GM21447 (cell line): Measurements from ENCODE around the gene NUP214.
"Not testable (repeated sequence)": the region's sequence is repeated elsewhere in the genome, so short reads cannot be mapped to it uniquely, and the experiment has no call there.

Experiments
- ATAC-seq: cut with Tn5 transposase; IDR thresholded peaks from one replicate; pipeline ENCODE4 v1.9.1; 2021; ENCODE audit not compliant: unreplicated experiment

Gene NUP214

DNA sequence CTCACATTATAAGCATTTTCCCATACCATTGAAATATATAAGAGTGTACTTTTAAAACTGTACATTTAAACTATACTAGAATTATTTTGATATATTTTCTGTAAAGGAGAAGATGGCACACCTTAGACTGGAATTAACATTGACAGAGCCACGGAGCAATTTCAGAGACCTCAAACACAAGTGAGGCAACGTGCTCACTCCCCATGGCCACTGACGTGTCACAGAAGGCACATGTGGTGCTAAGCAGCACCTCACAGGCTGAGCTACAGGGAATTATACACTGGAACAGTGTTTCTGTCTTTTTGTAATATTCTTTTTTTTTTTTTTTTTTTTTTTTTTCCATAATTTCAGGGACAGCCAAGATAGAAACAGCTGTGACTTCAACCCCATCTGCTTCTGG is 66.5 kb downstream of the NUP214 start:
- no peak for ATAC-seq

DNA sequence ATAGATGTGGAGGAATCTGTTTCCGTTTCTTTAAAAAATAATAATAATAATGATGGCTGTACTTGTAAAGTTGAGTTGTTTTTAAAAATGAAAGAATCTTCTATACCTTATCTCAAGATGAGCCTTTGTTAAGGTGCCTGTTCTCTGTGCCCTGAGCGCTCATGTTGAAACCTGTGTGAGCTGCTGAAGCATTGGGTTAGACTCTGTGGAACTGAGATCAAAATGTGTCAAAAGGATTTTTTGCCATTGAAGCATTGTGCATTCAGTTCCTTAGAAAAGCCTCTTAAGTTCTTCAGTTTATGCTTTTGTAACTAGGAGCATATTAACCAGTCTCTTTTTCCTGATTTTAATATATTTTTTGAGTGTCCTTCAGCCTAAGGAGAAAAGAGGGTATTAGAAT is 67.7 kb downstream of the NUP214 start:
- no peak for ATAC-seq

DNA sequence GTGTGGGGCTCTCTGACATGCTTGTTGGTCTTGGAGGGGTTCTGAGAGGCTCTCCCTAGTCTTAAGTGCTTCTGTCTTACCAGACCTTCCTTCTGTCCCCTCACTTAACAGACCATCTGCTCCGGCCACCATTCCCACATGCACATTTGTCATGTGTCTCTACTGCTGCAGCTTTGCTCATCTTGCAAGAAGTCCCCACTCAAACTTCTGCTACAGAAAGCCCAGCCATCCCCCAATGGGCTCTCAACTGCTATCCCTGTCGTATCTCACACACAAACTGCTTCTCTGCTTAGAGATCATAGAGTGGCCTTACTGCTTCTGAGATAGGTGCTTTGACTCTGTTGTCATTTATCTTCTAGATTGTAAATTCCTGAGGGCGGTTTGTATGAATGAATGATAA is 69.4 kb downstream of the NUP214 start:
- no peak for ATAC-seq

DNA sequence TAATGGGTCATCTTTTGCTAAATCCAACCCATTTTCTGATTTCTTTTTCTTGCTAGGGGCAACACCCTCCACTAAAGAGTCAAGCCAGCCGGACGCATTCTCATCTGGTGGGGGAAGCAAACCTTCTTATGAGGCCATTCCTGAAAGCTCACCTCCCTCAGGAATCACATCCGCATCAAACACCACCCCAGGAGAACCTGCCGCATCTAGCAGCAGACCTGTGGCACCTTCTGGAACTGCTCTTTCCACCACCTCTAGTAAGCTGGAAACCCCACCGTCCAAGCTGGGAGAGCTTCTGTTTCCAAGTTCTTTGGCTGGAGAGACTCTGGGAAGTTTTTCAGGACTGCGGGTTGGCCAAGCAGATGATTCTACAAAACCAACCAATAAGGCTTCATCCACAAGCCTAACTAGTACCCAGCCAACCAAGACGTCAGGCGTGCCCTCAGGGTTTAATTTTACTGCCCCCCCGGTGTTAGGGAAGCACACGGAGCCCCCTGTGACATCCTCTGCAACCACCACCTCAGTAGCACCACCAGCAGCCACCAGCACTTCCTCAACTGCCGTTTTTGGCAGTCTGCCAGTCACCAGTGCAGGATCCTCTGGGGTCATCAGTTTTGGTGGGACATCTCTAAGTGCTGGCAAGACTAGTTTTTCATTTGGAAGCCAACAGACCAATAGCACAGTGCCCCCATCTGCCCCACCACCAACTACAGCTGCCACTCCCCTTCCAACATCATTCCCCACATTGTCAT is 72.0 kb downstream of the NUP214 start:
- no peak for ATAC-seq

DNA sequence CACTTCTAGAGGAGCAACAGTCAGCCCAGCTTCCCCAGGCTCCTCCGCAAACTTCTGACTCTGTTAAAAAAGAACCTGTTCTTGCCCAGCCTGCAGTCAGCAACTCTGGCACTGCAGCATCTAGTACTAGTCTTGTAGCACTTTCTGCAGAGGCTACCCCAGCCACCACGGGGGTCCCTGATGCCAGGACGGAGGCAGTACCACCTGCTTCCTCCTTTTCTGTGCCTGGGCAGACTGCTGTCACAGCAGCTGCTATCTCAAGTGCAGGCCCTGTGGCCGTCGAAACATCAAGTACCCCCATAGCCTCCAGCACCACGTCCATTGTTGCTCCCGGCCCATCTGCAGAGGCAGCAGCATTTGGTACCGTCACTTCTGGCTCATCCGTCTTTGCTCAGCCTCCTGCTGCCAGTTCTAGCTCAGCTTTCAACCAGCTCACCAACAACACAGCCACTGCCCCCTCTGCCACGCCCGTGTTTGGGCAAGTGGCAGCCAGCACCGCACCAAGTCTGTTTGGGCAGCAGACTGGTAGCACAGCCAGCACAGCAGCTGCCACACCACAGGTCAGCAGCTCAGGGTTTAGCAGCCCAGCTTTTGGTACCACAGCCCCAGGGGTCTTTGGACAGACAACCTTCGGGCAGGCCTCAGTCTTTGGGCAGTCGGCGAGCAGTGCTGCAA is 72.8 kb downstream of the NUP214 start:
- ATAC-seq, result no peak

DNA sequence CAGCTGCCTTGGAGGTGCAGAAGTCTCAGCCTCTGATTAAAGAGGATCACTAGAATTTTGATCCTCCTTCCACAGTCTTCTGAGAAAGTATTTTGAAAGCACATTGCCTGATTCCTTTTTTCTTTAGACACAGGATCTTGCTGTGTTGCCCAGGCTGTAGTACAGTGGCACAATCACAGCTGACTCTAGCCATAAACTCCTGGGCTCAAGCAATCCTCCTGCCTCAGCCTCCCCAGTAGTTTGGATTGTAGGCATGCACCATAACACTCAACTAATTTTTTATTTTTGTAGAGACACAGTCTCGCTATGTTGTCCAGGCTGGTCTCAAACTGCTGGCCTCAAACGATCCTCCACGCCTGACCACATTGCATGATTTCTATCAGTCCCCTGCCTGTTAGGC is 76.5 kb downstream of the NUP214 start:
- ATAC-seq, result no peak

DNA sequence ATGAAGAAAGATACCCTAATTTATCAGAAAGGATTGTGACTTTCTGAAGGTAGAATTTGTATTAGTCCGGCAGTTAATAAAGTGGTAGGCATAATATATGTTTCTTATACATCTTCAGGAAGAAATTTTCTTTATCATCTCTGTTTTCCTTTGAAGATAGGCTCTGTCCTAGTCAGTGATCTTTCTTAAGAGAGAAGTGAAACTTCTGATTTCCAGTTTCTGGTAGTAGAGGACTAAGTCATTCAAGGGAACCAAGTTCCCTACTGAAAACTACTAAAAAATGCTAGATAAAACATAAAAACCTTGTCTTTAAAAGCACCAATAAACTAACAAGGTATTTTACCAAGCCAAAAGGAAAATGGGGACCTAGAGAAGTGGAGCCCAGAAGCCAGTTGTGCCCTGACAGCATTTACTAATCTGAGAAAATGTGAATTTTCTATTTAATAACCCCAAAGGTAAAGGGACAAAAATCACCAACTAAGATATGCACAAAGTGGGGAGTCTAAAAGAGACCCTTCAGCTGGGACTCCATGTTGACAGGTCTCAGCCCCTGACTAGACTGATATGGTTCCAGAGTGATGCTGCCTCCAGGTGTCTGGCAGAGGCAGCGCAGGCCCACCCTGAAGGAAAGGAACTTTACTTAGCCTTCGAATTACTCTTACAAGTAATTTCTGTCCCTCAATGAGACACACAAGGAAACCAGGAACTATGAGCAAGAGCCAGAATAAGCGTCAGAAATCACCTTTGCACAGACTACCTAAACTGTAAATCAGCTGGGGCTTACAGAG is 78.2 kb downstream of the NUP214 start:
- ATAC-seq, result no peak

DNA sequence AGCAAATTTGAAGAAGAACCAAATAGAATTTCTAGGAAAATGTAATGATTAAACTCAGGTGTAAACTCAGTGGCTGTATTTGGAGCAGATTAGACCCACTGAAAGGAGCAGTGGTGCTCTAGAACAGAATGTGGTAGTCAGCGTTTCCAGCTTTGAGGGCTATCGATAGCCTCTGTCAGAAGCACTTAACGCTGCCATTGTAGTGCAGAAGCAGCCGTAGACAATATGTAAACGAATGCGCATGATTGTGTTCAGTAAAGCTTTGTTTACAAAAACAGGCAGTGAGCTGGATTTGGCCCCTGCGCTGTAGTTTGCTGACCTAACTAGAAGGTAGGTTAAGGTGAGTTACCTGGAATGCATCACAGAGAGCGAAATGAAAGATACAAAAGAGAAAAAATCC is 78.9 kb downstream of the NUP214 start:
- no peak for ATAC-seq

DNA sequence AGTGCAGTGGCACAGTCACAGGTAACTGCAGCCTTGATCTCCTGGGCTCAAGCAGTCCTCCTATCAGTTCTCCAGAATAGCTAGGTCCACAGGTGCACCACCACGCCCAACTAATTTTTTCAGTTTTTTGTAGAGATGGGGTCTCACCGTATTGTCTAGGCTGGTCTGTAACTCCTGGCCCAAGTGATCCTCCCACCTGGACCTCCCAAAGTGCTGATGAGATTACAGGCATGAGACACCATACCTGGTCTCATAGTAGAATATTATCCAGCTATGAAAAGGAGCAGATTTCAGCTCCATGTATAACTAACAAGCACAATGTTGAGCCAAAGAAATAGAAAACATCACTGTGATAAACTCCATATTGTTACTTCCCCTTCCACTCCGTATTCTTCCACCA is 81.1 kb downstream of the NUP214 start:
- ATAC-seq, result no peak

DNA sequence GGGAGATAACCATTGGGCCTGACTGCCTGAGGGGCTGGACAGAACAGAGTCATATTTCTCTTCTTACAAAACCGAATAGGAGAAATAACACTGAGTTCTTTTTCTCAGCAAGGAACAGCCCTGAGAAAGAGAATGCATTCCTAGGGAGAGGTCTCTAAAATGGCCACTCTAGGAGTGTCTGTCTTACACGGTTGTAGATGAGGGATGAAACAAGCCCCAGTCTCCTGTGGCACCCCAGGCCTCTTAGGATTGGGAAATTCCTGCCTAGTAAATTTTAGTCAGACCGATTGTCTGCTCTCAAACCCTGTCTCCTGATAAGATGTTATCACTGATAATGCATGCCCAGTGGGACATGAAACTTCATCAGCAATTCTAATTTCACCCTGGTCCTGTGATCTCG is 86.5 kb downstream of the NUP214 start:
- not testable (repeated sequence) for ATAC-seq

DNA sequence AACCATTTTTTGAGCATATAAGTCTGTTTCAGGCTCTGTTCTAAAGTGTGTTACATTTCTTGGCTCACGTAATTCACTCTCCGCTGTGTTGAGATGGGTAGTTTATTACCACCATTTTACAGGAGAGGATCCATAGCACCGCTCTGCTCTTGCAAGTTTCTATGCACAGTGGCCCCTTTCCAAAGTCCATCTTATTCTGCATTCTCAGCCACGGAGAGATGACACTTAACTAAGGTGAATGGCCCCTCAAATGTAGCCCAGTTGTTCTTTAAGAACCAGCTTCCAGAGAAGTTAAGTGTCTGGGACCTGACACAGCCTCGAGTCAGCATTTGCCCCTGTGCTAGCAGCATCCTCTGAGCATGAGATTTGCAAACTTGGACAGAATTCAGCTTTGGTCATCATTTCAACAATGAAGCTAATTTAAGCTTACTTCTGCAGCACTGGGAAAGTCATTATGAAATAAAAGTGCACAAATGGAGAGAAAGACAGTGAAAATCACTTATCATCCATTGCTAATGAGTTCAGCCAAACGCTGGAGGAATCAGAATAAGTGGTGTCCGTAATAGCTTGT is 89.0 kb downstream of the NUP214 start:
- ATAC-seq, result no peak

DNA sequence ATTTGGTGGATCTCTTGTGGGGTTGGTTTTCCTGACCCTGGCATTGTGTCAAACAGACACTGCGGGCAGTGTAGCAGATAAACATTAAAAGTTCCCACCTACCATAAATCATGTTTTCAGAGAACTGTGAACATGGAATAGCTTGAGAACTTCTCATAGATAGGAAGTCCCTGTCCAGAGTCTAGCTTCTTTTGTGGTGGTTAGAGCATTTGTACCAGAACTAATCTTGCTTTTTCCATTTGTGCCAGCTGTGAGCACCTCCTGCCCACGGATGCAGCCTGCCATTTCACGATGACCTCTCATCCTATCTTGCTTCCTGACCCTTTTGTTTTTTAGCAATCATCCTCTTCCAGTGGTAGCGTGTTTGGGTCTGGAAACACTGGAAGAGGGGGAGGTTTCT is 89.5 kb downstream of the NUP214 start:
- no peak for ATAC-seq

DNA sequence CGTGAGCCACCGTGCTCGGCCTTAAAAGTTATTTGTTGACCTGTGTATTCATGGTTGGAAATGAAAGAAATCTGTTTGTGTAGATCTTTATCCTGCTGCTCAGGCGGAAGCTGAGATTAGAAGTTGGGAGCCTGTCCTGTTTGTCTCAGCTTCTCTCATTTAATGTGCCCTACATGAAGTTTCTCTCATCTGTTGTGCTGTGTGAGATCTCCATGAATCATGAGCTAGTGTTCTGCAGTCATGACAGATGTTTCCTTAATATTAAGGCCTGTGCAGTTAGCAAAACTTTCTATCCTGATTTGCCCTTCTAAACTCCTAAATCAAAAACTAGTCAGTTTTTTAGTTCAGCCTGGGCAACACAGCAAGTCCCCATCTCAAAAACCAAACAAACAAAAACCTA is 91.4 kb downstream of the NUP214 start:
- no peak for ATAC-seq

DNA sequence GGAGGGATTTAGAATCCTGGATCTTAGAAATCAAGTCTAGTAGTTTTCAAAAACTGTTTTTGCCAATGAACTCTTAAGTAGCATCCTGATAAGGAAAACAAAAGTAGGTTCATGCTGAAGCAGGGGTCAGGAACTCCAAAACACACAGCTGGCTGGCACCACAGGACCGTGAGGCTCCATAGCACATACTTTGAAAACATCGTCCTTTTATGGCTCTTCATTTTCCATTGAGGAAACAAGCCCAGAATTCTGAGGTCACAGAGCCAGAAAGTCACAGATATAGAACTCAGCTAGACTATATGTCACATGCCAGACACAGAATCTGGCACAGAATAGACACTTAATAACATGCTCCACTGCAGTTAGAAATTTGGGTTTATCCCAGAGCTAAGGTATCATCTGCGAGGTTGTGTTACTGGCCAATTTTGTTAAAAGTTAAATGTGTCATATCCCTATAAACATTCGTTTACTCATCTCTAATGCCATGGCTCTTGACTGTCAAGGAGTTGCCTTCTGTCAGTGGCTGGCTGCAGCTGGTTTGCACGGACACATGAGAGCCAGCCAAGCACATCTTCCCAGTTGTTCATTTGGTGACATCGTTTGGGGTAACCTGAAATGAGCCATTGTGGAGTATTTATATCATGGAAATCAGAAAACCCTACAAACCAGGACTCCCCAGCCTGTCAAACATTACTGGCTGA is 92.1 kb downstream of the NUP214 start:
- no peak for ATAC-seq

DNA sequence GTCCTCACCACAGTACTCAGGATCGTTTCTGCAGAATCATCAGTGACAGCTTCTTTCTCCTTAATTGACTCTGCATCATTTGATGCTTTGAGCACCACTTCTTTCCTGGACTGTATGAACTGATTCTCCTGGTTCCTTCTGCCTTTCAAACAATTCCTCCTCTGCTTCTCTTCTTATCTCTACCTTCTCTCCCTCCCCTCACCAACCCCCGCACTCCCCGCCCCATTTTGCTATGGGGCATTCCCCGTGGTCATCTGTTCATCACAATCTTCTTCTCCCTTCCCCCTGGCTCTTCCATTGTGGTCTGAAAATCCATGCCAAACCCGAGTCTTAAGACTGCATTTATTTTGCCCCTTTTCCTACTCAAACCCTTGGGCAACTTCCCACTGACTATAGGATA is 93.0 kb downstream of the NUP214 start:
- ATAC-seq, result no peak

DNA sequence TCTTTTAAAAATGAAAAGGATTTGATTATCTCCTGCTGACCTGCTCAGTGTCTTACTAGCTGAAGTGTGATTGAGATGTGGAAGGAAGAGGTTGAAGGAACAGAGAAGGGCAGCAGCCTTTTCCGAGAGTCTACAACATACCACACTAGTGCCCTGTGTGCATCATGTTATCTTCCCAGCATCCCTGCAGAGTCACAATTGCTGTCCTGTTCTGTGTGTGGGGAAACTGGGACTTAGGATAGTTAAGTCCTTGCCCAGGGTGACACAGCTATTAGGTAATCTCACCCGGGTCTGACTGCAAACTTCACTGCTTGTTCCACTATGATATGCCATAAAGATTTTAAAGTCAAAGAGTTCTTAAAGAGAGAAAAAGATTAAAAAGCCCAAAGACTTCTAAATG is 95.1 kb downstream of the NUP214 start:
- ATAC-seq, result no peak

DNA sequence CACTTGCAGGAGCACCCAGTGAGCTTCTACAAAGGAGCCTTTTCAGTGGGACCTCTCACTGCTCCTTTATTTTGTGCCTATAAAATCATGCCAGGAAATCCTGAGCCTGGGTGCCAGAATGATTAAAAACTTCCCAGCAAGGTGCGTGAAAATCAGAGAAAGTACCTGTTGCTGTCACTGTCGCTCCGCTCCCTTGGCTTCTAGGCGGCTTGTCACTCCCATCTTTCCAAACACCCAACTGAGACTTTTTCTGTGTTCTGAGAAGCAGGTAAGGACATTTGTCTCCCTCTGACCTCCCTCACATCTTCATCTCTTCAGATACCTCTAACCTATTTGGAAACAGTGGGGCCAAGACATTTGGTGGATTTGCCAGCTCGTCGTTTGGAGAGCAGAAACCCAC is 97.1 kb downstream of the NUP214 start:
- ATAC-seq, result no peak

DNA sequence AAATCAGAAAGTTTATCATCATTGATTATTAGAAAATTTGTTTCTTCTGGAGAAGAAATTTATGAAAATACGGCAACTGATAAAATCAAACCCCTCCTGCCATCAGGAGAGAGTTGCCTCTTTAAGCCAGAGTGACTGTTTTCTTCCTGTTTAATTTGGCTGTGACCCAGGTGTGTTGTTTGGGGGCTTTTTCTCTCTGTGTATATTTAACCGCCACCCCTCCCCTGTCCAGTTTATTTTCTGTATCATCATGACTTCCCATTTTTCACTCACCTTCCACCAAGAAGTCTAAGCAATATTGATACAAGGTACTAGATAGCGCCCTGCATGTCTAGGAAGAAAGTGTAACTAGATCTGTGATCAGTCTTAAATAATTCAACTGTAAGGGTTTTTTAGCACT is 100.8 kb downstream of the NUP214 start:
- no peak for ATAC-seq

DNA sequence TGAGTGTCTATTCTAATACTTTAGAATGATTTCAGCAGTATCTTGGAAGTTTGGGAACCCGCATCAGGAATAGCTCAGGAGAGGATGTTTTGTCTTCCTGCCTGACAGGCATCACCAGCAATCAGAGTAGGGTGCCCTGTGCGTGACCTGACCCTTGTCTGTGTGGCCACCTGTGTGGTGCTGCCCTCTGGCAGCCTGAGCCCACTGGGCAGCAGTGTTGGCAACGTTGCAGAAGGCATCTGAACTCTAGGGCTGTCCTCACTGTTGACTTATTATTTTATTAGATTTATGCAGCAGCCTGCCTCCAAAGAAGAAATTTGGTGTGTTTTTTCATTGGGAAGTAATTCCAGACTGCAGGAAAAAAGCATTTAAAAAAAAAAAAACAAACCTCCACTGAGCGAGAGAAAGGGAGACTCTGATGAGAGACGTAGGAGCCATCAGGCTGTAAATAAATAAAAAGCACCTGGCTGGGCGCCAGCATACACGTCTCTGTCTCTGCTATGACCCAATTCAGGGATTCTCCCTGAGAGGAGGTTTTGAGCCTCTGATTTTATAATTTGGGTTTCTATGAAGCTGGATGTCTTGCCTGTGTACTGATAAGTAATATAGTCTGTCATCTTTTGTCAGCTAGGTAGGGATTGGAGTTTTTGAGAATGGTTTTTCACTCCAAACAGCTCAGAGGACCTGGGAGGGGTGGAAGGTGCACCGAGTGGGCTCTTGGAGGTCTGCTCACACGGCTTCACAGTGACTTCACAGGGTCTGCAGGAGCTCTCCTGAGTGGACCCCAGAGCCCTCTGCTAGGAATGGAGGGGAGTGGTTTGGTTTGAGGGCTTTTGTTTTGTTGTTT is 101.9 kb downstream of the NUP214 start:
- ATAC-seq, result no peak

DNA sequence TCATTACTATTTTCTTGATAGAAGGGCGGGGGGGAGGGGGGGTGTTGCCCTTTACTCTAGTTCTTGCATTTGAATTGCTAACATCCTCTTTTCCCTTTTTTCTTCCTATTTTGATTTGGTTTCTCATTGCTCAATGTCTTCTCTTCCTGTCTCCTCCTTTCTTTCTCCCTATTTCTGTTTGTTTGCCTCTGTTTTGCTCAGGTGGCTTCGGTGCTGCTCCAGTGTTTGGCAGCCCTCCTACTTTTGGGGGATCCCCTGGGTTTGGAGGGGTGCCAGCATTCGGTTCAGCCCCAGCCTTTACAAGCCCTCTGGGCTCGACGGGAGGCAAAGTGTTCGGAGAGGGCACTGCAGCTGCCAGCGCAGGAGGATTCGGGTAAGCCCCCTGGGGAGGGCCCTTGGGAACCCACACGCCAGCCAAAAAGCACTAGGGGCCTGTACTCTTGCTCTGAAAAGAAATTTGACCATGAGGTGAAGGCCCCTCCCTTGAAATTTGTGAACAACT is 102.6 kb downstream of the NUP214 start:
- no peak for ATAC-seq
